Transverse colon (tissue), 4 donors: ENCODE data around the gene SNAPC1. TPM values are rescaled to one million over a fixed set of nuclear protein-coding genes. Genes with fewer than 3 reads are reported as not detected.

ENCODE experiments used
- DNase-seq: peaks from one replicate; pipeline ENCODE4 v3.0.0-alpha.2; 2019
- H3K27ac ChIP-seq, 4 donors: fragments of 200-600 bp; sonication (generic); 2 replicates each; pipeline ENCODE4 v1.5.1; 2016 to 2018; ENCODE audit warnings: inconsistent platforms in 4 of 4
- H3K27me3 ChIP-seq: fragments of 200-600 bp; sonication (generic); 2 replicates; pipeline ENCODE4 v1.5.1; 2017; ENCODE audit warnings: inconsistent platforms
- H3K36me3 ChIP-seq, 4 donors: fragments of 200-600 bp; sonication (generic); 2 replicates each; pipeline ENCODE4 v1.5.1; 2017 to 2019; ENCODE audit warnings: inconsistent platforms in 4 of 4
- H3K4me1 ChIP-seq, 4 donors: fragments of 200-600 bp; sonication (generic); 2 replicates each; pipeline ENCODE4 v1.5.1; 2017 to 2020; ENCODE audit warnings: inconsistent platforms in 4 of 4
- H3K4me3 ChIP-seq, 4 donors: fragments of 200-600 bp; sonication (generic); 1 replicate in 1 of 4; 2 replicates in 3 of 4; pipeline versions ENCODE4 v1.5.1 to v1.6.1; 2017 to 2019; ENCODE audit warnings: inconsistent platforms in 4 of 4
- H3K9me3 ChIP-seq, 2 donors: fragments of 200-600 bp; sonication (generic); 2 replicates each; pipeline ENCODE4 v1.5.1; 2017 to 2019; ENCODE audit warnings: inconsistent platforms in 2 of 2
- EP300 ChIP-seq: sonication (generic); formaldehyde crosslinking; IDR thresholded peaks from one replicate; pipeline ENCODE4 v1.6.1; 2017; ENCODE audit warnings: antibody characterized with exemption, low read depth
- POLR2A ChIP-seq: fragments of 450-650 bp; IDR thresholded peaks from one replicate; pipeline ENCODE4 v1.6.1; 2016; ENCODE audit warnings: antibody characterized with exemption, mild to moderate bottlenecking, moderate library complexity
- POLR2AphosphoS5 ChIP-seq, 3 donors: sonication (generic); formaldehyde crosslinking; IDR thresholded peaks; one replicate each; pipeline ENCODE4 v1.6.1; 2016; ENCODE audit warnings: antibody characterized with exemption in 3 of 3
- WGBS, 2 donors: methylation state at CpG; one replicate each; pipeline ENCODE4 v1.1.5; 2018; ENCODE audit warnings: low coverage in 1 of 2; 5-methylcytosine and 5-hydroxymethylcytosine counted together
- in situ Hi-C, 4 donors: fragments of 200-750 bp; cut with MboI; loops; one replicate each; pipeline versions ENCODE4 v1.15.0 to v1.15.1; 2017; ENCODE audit warnings: low sequenced_read_pairs in 3 of 4, low pct_ligation_motif_present in 1 of 4, low pct_unique_long_range_greater_than_20kb in 1 of 4
- intact Hi-C: fragments of 100-400 bp; cut with DNase I; formaldehyde crosslinking; loops from one replicate; pipeline ENCODE4 v1.15.1; 2023; ENCODE audit warnings: low total_unique reads
- total RNA-seq, 4 donors: library from RNA; depleted of rRNA; stranded (reverse); fragments of >200 nt; gene quantifications; one replicate each; pipeline ENCODE4 v1.1.0, GENCODE V29; 2016
- TF ChIP-seq, protein P1 (sequence below), 5 experiments: fragments of 200-600 bp in 3 of 5; fragments of 450-650 bp in 2 of 5; sonication (generic) in 3 of 5; IDR thresholded peaks; 1 replicate in 2 of 5; 2 replicates in 3 of 5; pipeline ENCODE4 v1.5.1; 2016 to 2017; ENCODE audit warnings: antibody characterized with exemption in 5 of 5, inconsistent platforms in 3 of 5, mild to moderate bottlenecking in 2 of 5, moderate library complexity in 1 of 5

The SNAPC1 gene
- total RNA-seq, 4 donors from 2014 or later: 0.20 to 5.1 (median 3.8) TPM; not detected in 1

DNA sequence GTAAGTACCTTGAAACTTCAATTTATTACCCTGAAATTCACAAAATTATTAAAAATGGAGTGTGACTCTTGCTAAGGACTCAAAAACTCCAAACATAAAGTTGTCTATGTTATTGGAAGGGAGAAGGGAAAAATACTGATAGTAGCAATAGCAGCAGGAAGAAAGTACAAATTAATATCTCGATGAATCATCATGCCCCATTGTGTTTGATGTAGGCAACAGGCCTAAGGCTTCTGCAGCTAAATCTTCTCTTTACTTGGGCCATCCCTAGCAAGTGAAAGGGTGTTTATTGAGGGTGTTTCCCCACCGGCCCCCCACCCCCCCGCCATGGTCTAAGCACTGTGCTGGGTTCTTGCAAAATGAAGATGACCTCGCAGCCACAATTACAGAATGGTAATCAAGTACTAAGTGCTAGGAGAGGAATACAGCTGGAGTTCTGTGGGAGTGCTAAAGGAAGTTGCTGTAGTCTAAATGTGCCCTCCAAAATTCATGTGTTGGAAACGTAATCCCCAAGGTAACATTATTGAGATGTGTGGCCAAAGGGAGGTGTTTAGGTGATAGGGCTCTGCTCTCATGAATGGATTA is 76.5 kb downstream of the SNAPC1 start:
- no peaks in the 10 kb centered on the region for H3K36me3 ChIP-seq
- DNase-seq: no peak
- H3K27ac ChIP-seq: no peak overlapping the region
- WGBS, 2 donors: 81% methylated on average over 5 of the region's 5 CpGs; no CpG with 5 or more reads in 1 of the 2 donors
- TF ChIP-seq, protein P1, sequence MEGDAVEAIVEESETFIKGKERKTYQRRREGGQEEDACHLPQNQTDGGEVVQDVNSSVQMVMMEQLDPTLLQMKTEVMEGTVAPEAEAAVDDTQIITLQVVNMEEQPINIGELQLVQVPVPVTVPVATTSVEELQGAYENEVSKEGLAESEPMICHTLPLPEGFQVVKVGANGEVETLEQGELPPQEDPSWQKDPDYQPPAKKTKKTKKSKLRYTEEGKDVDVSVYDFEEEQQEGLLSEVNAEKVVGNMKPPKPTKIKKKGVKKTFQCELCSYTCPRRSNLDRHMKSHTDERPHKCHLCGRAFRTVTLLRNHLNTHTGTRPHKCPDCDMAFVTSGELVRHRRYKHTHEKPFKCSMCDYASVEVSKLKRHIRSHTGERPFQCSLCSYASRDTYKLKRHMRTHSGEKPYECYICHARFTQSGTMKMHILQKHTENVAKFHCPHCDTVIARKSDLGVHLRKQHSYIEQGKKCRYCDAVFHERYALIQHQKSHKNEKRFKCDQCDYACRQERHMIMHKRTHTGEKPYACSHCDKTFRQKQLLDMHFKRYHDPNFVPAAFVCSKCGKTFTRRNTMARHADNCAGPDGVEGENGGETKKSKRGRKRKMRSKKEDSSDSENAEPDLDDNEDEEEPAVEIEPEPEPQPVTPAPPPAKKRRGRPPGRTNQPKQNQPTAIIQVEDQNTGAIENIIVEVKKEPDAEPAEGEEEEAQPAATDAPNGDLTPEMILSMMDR (IDR thresholded peaks at IDR 0.05): no peak
- no peak for TF ChIP-seq EP300
- no peak for TF ChIP-seq POLR2A
- no peak for TF ChIP-seq POLR2AphosphoS5 (IDR thresholded peaks at IDR 0.05)
- no peaks in the 10 kb centered on the region for H3K4me1 ChIP-seq
- intact Hi-C loops: loop anchor here (2.0 kb wide), 1 partner anchor 378 kb away; no protein-coding TSS in a partner anchor
- H3K4me3 ChIP-seq: no peak overlapping the region
- no peaks in the 10 kb centered on the region for H3K9me3 ChIP-seq
- peaks cover 7% of the 10 kb centered on the region for H3K27me3 ChIP-seq
- in situ Hi-C loops: loop anchor here (5.0 to 25.0 kb wide), 5 partner anchors 376 to 564 kb away; partner anchors contain the start of gene TMEM30B (in 1 of the 4)

DNA sequence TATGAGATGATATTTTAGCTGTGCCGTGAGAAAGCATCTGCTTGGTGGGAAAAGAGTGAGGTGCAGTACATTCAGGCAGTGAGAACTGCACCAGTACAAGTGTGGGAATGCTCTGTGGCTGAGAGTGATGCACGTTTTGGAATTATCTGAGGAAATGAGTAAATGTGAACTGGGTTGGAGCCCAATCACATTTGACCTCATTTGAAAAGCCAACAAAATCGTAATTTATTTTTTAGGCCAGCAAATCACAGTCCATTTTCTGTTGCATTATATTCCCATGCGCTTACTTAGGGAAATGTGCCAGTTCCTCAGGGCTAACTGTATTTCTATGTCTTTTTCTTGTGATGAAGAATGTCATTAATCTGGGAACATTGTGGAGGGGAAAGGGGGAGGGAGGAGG is 77.3 kb downstream of the SNAPC1 start:
- Histone ChIP-seq H3K36me3 (no peaks in the 10 kb centered on the region), H3K9me3 (no peaks in the 10 kb centered on the region), H3K4me3 (no peak overlapping the region), H3K27ac (no peak overlapping the region), H3K27me3 (peaks cover 7% of the 10 kb centered on the region), H3K4me1 (no peaks in the 10 kb centered on the region)
- WGBS, 2 donors: 51 to 66% methylated on average over 4 of the region's 4 CpGs
- intact Hi-C loops (loop anchor here (2.0 kb wide), 1 partner anchor 379 kb away; no protein-coding TSS in a partner anchor), in situ Hi-C loops (loop anchor here (5.0 to 25.0 kb wide), 5 partner anchors 377 to 565 kb away; partner anchors contain the start of gene TMEM30B (in 1 of the 4))
- TF ChIP-seq POLR2AphosphoS5 (IDR thresholded peaks at IDR 0.05): no peak
- no peak for TF ChIP-seq POLR2A
- TF ChIP-seq, protein P1 (IDR thresholded peaks at IDR 0.05): no peak
- TF ChIP-seq EP300: no peak
- no peak for DNase-seq

DNA sequence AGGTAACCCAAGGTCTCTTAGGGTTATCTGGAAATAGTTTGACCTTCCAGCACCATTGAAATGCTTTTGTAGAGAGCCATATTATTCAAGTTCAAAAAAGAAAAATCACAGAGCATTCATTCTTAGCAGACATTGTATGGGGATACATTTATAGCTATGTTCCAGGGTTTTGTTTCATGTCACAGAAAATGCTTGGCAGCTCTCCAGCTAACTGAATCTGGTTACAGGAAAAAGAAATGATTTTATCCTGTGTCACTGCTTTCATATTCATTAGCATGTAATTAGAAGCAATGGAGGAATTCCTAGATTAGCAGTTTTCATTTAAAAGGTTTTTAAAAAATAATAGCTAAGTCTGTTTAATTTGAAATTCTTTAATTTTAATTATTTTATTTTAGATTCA is 78.9 kb downstream of the SNAPC1 start:
- no peak overlapping the region for H3K4me3 ChIP-seq
- in situ Hi-C loops (loop anchor here in 2 of 4 donors (5.0 to 25.0 kb wide), 2 partner anchors 389 to 554 kb away; partner anchors contain the start of gene TMEM30B (in 1 of the 2)), intact Hi-C loops (no loop called here)
- peaks cover 0 to 4% of the 10 kb centered on the region in 2 donors for H3K9me3 ChIP-seq
- H3K27ac ChIP-seq: no peak overlapping the region
- no peak for DNase-seq
- H3K36me3 ChIP-seq: no peaks in the 10 kb centered on the region
- no peaks in the 10 kb centered on the region for H3K4me1 ChIP-seq
- peaks cover 7% of the 10 kb centered on the region for H3K27me3 ChIP-seq
- TF ChIP-seq EP300 (no peak), POLR2AphosphoS5 (IDR thresholded peaks at IDR 0.05) (no peak), POLR2A (no peak)
- TF ChIP-seq, protein P1 (IDR thresholded peaks at IDR 0.05): no peak

Other genes with a start within 250 kb of the SNAPC1 start
- gene HIF1A, start 66.9 kb upstream of the SNAPC1 start, total RNA-seq: 100 to 1,000 TPM in 2 of 4 donors, 10 to 100 TPM in 2; 27.9 to 103 (median 76.1) TPM
- under 1 TPM in 1 of 4 donors, not detected in 3; 0.14 TPM for gene SYT16, start 50.3 kb downstream of the SNAPC1 start, total RNA-seq